HepG2 (cell line): ENCODE measurements around the gene WWP2. TPM values are rescaled to one million over a fixed set of nuclear protein-coding genes. Genes with fewer than 3 reads are reported as not detected.

Experiments used
- ATAC-seq: fragments of 200-7000 bp; cut with Tn5 transposase; 3 replicates; pipeline ENCODE4 v1.9.1; 2020; ENCODE audit warnings: mild to moderate bottlenecking, moderate library complexity
- BruUV-seq: library from RNA; stranded (reverse); fragments of 400-500 nt; replicated peaks from 2 replicates; lab custom pipeline; 2021; lab: Mats Ljungman, UMichigan
- CTCF ChIA-PET: fragments of 300-600 bp; formaldehyde crosslinking; extraction: SDS; loops from one replicate; lab custom pipeline; 2021; ENCODE audit warnings: low total read pairs, inconsistent platforms, low intra/inter-chr PET ratio; lab: Yijun Ruan, JAX
- POLR2A ChIA-PET: fragments of 350-600 bp; sonication (Branson Sonifier 250); formaldehyde crosslinking; loops from one replicate; lab custom pipeline; 2020; ENCODE audit warnings: antibody characterized with exemption, inconsistent platforms; lab: Yijun Ruan, JAX
- DNase-seq: peaks from one replicate; pipeline ENCODE4 v3.0.0-alpha.2; 2015; ENCODE audit warnings: low spot score
- FAIRE-seq: peaks from 3 replicates; lab custom pipeline; 2011; peaks lifted over from hg19 to GRCh38; lab: Jason Lieb, UNC
- H2AFZ ChIP-seq: one replicate; pipeline ENCODE4 v1.6.1; 2011; ENCODE audit warnings: low read length, inconsistent platforms
- H3K27ac ChIP-seq: fragments of 300-600 bp; 3 replicates; pipeline ENCODE4 v1.8.0; 2011; ENCODE audit warnings: mixed run types, mild to moderate bottlenecking, mixed read lengths, low read length, inconsistent platforms; ENCODE audit not compliant: insufficient read depth; ENCODE audit errors: extremely low read length
- H3K27me3 ChIP-seq, 2 experiments: fragments of 200-600 bp in 1 of 2; 2 replicates in 1 of 2; 3 replicates in 1 of 2; pipeline versions ENCODE4 v1.6.0 to v1.8.0; 2011; ENCODE audit warnings: low read length in 2 of 2, mild to moderate bottlenecking in 2 of 2, moderate library complexity in 2 of 2, inconsistent platforms in 1 of 2; ENCODE audit not compliant: insufficient read depth in 2 of 2, control insufficient read depth in 1 of 2
- H3K36me3 ChIP-seq, 2 experiments: fragments of 200-600 bp in 1 of 2; replicated peaks in 1 of 2; 2 replicates in 1 of 2; 3 replicates in 1 of 2; pipeline versions ENCODE4 v1.5.1 to v1.8.0; 2011; ENCODE audit warnings: low read length in 2 of 2, inconsistent platforms in 1 of 2; ENCODE audit not compliant: insufficient read depth in 2 of 2, control insufficient read depth in 1 of 2
- H3K4me1 ChIP-seq: 2 replicates; pipeline ENCODE4 v1.5.1; 2012; ENCODE audit warnings: low read length, inconsistent platforms; ENCODE audit not compliant: insufficient read depth
- H3K4me2 ChIP-seq: 2 replicates; pipeline ENCODE4 v1.6.0; 2011; ENCODE audit warnings: low read depth, low read length, inconsistent platforms
- H3K4me3 ChIP-seq, 3 experiments: fragments of 200-600 bp in 1 of 3; sonication (generic), shearing (Covaris generic) in 1 of 3; replicated peaks in 1 of 3; 2 replicates each; pipeline ENCODE4 v1.5.1; 2011 to 2016; ENCODE audit warnings: low read length in 3 of 3, inconsistent platforms in 2 of 3, low read depth in 2 of 3, mild to moderate bottlenecking in 2 of 3, control low read depth in 1 of 3, mixed read lengths in 1 of 3; ENCODE audit not compliant: insufficient read depth in 1 of 3
- H3K79me2 ChIP-seq: one replicate; pipeline ENCODE4 v1.6.1; 2011; ENCODE audit warnings: low read length, inconsistent platforms; ENCODE audit not compliant: insufficient read depth
- H3K9ac ChIP-seq: 2 replicates; pipeline ENCODE4 v1.6.0; 2011; ENCODE audit warnings: mild to moderate bottlenecking, low read depth, low read length, inconsistent platforms; ENCODE audit not compliant: insufficient read depth
- H3K9me3 ChIP-seq: 2 replicates; pipeline ENCODE4 v1.5.1; 2012; ENCODE audit warnings: mild to moderate bottlenecking, low read length
- H4K20me1 ChIP-seq: 2 replicates; pipeline ENCODE4 v1.6.0; 2011; ENCODE audit warnings: inconsistent platforms, mild to moderate bottlenecking, low read length, moderate library complexity; ENCODE audit not compliant: insufficient read depth
- CHD4 ChIP-seq: fragments of 200-600 bp; sonication (generic); IDR thresholded peaks from 2 replicates; pipeline ENCODE4 v1.7.0; 2017; ENCODE audit warnings: mild to moderate bottlenecking, low read length, borderline replicate concordance
- ELF1 ChIP-seq: sonication (generic); formaldehyde crosslinking; IDR thresholded peaks from 2 replicates; pipeline ENCODE4 v1.4.0; 2020; ENCODE audit warnings: missing genetic modification reagents
- LRRFIP1 ChIP-seq: sonication (generic); formaldehyde crosslinking; conservative IDR thresholded peaks from 2 replicates; pipeline ENCODE4 v1.4.0; 2020; ENCODE audit warnings: missing genetic modification reagents
- SALL2 ChIP-seq: sonication (generic); formaldehyde crosslinking; IDR thresholded peaks from 2 replicates; pipeline ENCODE4 v1.8.1; 2023; ENCODE audit warnings: mild to moderate bottlenecking, missing genetic modification reagents, inconsistent platforms
- ZFAT ChIP-seq: sonication (generic); formaldehyde crosslinking; conservative IDR thresholded peaks from 2 replicates; pipeline ENCODE4 v1.8.1; 2023; ENCODE audit warnings: missing genetic modification reagents, inconsistent platforms
- ZFP36L1 ChIP-seq: sonication (generic); formaldehyde crosslinking; IDR thresholded peaks from 2 replicates; pipeline ENCODE4 v1.8.0; 2022; ENCODE audit warnings: mild to moderate bottlenecking, missing genetic modification reagents, moderate library complexity
- ZNF468 ChIP-seq: sonication (generic); formaldehyde crosslinking; IDR thresholded peaks from 2 replicates; pipeline ENCODE4 v1.8.0; 2022; ENCODE audit warnings: mild to moderate bottlenecking, moderate library complexity, missing genetic modification reagents
- ZNF557 ChIP-seq: sonication (generic); formaldehyde crosslinking; IDR thresholded peaks from 2 replicates; pipeline ENCODE4 v1.4.0; 2020; ENCODE audit warnings: missing genetic modification reagents
- ZNF562 ChIP-seq: sonication (generic); formaldehyde crosslinking; IDR thresholded peaks from 2 replicates; pipeline ENCODE4 v1.8.0; 2022; ENCODE audit warnings: missing genetic modification reagents, borderline replicate concordance
- WGBS: methylation state at CpG from one replicate; pipeline ENCODE4 v1.1.6; 2017; ENCODE audit warnings: low lambda C conversion rate; 5-methylcytosine and 5-hydroxymethylcytosine counted together
- in situ Hi-C: cut with HindIII; loops from 2 replicates; pipeline ENCODE4 v1.10.0; 2017; ENCODE audit warnings: low pct_unique_long_range_greater_than_20kb; ENCODE audit not compliant: extremely low pct_ligation_motif_present
- intact Hi-C: fragments of 100-400 bp; cut with micrococcal nuclease; formaldehyde crosslinking; loops from one replicate; pipeline ENCODE4 v1.10.0; 2022; ENCODE audit not compliant: unreplicated experiment
- polyA plus RNA-seq, 8 experiments: library from polyadenylated mRNA; depleted of rRNA in 3 of 8; stranded (reverse) in 7 of 8; unstranded in 1 of 8; fragments of >200 nt; fragmentation: Illumina TruSeq in 4 of 8; extraction: Trizol in 4 of 8; gene quantifications; 2 replicates each; pipeline versions ENCODE4 v1.2.1 to v1.2.3, GENCODE V29; 2011 to 2016; ENCODE audit warnings: low read depth in 4 of 8, missing spikeins in 1 of 8, mixed read lengths in 1 of 8; ENCODE audit not compliant: insufficient read depth in 1 of 8
- total RNA-seq, 5 experiments: library from RNA; depleted of rRNA; stranded (reverse); fragments of >200 nt; fragmentation: Illumina TruSeq; extraction: Trizol; gene quantifications; 2 replicates each; pipeline ENCODE4 v1.2.3, GENCODE V29; 2016; ENCODE audit warnings: low read depth in 1 of 5
- TF ChIP-seq, protein P1 (sequence below): sonication (generic); formaldehyde crosslinking; IDR thresholded peaks from 2 replicates; pipeline ENCODE4 v1.8.0; 2022; ENCODE audit warnings: mild to moderate bottlenecking, missing genetic modification reagents, borderline replicate concordance
- TF ChIP-seq, protein P2 (sequence below): sonication (generic); formaldehyde crosslinking; IDR thresholded peaks from 2 replicates; pipeline ENCODE4 v1.9.0; 2021; ENCODE audit warnings: missing genetic modification reagents, mild to moderate bottlenecking, borderline replicate concordance

Gene WWP2
- total and polyA plus RNA-seq, 2 of the 13 experiments (the other 11 are each of a cell fraction or from before 2014, with no cell fraction given): 11.4 to 28.2 TPM

DNA sequence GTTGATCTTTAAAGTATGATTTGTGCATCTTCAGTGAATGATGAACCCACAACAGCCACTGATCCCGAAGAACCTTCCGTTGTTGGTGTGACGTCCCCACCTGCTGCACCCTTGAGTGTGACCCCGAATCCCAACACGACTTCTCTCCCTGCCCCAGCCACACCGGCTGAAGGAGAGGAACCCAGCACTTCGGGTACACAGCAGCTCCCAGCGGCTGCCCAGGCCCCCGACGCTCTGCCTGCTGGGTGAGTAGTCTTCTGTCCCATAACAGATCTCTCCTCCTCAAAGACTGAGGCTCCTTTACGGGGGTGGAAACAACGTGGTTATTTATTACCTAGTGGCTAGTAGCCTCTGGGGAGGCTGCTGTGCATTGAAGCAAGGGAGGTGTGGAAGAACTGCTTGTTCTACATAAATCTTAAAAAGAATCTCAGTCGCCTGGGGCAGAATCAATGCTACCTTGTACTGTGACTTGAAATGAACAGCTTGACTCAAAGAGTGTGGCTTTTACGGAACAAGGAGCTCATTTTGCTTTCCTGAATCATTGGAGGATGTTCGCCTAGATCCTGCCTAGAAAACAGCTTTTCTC lies 126.0 kb downstream of the WWP2 start:
- no peak overlapping the region for H2AFZ ChIP-seq
- peak; percentile 23 for FAIRE-seq
- intact Hi-C loops: no loop called here
- TF ChIP-seq ELF1 (CRISPR knock-in tag) (no peak), ZNF557 (CRISPR knock-in tag) (no peak), SALL2 (no peak), ZFAT (CRISPR knock-in tag) (no peak), LRRFIP1 (no peak), ZNF562 (CRISPR knock-in tag) (no peak), CHD4 (no peak), ZNF468 (no peak), ZFP36L1 (no peak)
- TF ChIP-seq, protein P1, sequence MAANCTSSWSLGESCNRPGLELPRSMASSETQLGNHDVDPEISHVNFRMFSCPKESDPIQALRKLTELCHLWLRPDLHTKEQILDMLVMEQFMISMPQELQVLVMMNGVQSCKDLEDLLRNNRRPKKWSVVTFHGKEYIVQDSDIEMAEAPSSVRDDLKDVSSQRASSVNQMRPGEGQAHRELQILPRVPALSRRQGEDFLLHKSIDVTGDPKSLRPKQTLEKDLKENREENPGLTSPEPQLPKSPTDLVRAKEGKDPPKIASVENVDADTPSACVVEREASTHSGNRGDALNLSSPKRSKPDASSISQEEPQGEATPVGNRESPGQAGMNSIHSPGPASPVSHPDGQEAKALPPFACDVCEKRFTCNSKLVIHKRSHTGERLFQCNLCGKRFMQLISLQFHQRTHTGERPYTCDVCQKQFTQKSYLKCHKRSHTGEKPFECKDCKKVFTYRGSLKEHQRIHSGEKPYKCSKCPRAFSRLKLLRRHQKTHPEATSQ (CRISPR knock-in tag): no peak
- TF ChIP-seq, protein P2, sequence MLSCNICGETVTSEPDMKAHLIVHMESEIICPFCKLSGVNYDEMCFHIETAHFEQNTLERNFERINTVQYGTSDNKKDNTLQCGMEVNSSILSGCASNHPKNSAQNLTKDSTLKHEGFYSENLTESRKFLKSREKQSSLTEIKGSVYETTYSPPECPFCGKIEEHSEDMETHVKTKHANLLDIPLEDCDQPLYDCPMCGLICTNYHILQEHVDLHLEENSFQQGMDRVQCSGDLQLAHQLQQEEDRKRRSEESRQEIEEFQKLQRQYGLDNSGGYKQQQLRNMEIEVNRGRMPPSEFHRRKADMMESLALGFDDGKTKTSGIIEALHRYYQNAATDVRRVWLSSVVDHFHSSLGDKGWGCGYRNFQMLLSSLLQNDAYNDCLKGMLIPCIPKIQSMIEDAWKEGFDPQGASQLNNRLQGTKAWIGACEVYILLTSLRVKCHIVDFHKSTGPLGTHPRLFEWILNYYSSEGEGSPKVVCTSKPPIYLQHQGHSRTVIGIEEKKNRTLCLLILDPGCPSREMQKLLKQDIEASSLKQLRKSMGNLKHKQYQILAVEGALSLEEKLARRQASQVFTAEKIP (CRISPR knock-in tag): no peak
- ChIA-PET CTCF (no interaction called here), POLR2A (no interaction called here)
- H3K27ac ChIP-seq: no peak overlapping the region
- no peak for ATAC-seq
- 89% methylated on average over 15 of the region's 15 CpGs for WGBS
- no peak overlapping the region for H3K9ac ChIP-seq
- no peaks in the 10 kb centered on the region for H3K79me2 ChIP-seq
- H3K9me3 ChIP-seq: no peaks in the 10 kb centered on the region
- H3K4me2 ChIP-seq: no peak overlapping the region
- H4K20me1 ChIP-seq: no peaks in the 10 kb centered on the region
- BruUV-seq: no TSS peak
- DNase-seq: no peak
- peaks cover 16 to 33% of the 10 kb centered on the region in 2 experiments for H3K36me3 ChIP-seq
- no peaks in the 10 kb centered on the region for H3K27me3 ChIP-seq
- no peaks in the 10 kb centered on the region for H3K4me1 ChIP-seq
- in situ Hi-C loops: no loop called here
- H3K4me3 ChIP-seq: no peak overlapping the region
